Measurements from ENCODE around the gene RNF157. TPM values are rescaled to one million over a fixed set of nuclear protein-coding genes. Genes with fewer than 3 reads are reported as not detected.

RNF157 gene
- polyA plus RNA-seq, 2 of the 4 experiments (the other 2 are of a cell fraction) = 7.2 to 8.5 TPM

DNA sequence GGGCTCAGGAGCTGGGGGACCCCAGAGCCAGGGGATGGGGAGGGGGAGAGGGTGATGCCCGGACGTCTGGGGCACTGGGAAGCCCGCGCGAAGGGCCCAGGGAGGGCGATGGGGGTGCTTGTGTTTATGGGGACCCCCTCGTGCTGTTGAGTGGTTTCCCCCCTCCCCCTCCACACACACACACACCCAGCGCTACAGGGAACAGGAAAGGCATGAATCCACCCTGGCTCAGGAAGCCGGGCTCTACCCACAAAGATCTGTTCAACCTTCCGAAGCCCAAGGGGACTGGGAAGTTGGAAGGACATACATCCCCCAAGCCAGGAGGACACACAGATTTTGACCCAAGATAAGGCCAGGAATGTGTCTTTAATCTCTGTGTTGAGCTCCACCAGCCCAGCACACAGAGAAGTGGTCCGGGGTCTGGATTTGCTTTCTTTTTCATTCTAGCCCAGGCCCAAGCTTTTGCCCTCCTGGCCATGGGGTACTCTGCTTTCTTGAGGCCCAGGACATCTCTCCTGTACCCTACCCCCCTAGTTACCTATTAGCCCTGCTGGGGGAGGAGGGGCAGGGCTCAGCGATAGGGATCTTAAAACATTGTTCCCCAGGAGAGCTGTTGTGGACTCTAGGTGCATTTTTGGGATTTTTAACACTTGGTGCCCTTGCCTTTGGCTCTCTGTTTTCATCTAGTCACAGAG lies 26.1 kb upstream of the RNF157 start:
- no peak for FAIRE-seq
- Histone ChIP-seq H3K4me1 (peaks cover 25% of the 10 kb centered on the region), H3K4me3 (peak overlapping the region; percentile 99), H3K9me3 (no peaks in the 10 kb centered on the region), H3K27ac (peak overlapping the region; percentile 89 to 92), H3K4me2 (peak overlapping the region; percentile 93)
- TF ChIP-seq, protein P1, sequence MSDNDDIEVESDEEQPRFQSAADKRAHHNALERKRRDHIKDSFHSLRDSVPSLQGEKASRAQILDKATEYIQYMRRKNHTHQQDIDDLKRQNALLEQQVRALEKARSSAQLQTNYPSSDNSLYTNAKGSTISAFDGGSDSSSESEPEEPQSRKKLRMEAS (IDR thresholded peaks at IDR 0.05) = no peak
- peak; percentile 51; the same call in 1 of the 2 replicates for TF ChIP-seq GATA3 (IDR thresholded peaks at IDR 0.05; ENCODE audit: borderline replicate concordance)
- ChIA-PET POLR2A (interaction anchor here (1.4 to 1.6 kb wide), 2 partner anchors 14 kb away, joined by 5 to 6 read pairs; no protein-coding TSS in a partner anchor), CTCF (interaction anchor here (0.5 to 19.6 kb wide), 14 partner anchors 9 to 328 kb away, joined by 3 to 755 read pairs (median 4); partner anchors contain the start of gene EXOC7)
- DNase-seq (ENCODE audit: low read depth in 1 of 2, low spot score in 1 of 2) = peak in 1 of 2 experiments; percentile 52
- WGBS (ENCODE audit: missing lambda C conversion rate) = 9% methylated on average over 10 of the region's 12 CpGs
- ATAC-seq = peak in 1 of 2 experiments; percentile 1; a peak in 1 of 6 replicates

DNA sequence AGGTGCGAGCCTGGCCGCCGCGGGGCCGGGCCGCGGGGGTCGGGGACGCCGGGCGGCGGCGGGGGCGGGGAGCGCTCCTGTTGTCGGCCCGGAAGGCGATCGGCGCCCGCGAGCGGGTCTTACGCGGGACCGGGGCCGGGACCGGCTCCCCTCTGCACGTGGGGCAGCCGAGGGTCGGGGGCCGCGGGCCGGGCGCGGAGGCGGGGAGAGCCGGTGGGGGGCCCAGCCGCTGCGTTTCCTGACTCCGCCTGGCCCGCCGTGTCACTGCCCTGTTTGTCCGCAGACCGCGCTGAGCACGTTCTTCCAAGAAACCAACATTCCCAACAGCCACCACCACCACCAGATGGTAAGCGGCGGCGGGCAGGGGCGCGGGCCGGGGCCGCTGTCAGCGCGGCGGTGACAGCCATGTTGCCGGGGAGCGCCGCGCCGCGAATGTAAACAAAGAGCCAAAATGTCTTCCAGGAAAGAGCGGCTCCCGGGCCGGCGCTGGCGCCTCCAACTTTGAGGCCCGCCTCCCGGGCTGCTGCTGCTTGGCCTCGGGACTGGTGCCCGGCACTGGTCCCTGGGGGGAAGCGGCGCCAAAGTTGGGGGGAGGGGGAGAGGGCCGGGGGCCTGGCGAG lies 25.4 kb upstream of the RNF157 start:
- TF ChIP-seq KDM5A (IDR thresholded peaks at IDR 0.05) = 0 out of 2 replicates have a peak, but pooled peaks have one; percentile 33
- no peak for TF ChIP-seq JUN (IDR thresholded peaks at IDR 0.05)
- peak; percentile 74 for TF ChIP-seq RFX5 (IDR thresholded peaks at IDR 0.05)
- TF ChIP-seq PHF8 (IDR thresholded peaks at IDR 0.05; ENCODE audit: borderline replicate concordance, low read depth) = peak; percentile 28
- 0 out of 3 replicates have a peak, but pooled peaks have one; percentile 20 for TF ChIP-seq BCL3 (IDR thresholded peaks at IDR 0.05)
- TF ChIP-seq RAD21 (conservative IDR thresholded peaks at IDR 0.05 in 1 of 2, IDR thresholded peaks at IDR 0.05 in 1 of 2) = 0 out of 5 replicates have a peak, but pooled peaks of 1 of the 2 experiments have one; percentile 11
- TF ChIP-seq, protein P1 (IDR thresholded peaks at IDR 0.05) = peak; percentile 71
- no peak for TF ChIP-seq EHF (CRISPR knock-in tag; IDR thresholded peaks at IDR 0.05)
- H3K4me2 ChIP-seq = peak overlapping the region; percentile 93
- POLR2A ChIA-PET = interaction anchor here (1.0 to 1.6 kb wide), 11 partner anchors 13 to 411 kb away, joined by 3 to 17 read pairs (median 5); partner anchors contain the start of genes ACOX1, PRPSAP1, TEN1 and WBP2
- H3K9me3 ChIP-seq = no peaks in the 10 kb centered on the region
- DNase-seq (ENCODE audit: low read depth in 1 of 2, low spot score in 1 of 2) = peak in 1 of 2 experiments; percentile 53
- peaks cover 25% of the 10 kb centered on the region for H3K4me1 ChIP-seq
- no peak for FAIRE-seq
- CTCF ChIA-PET = interaction anchor here (0.5 to 19.6 kb wide), 10 partner anchors 9 to 329 kb away, joined by 3 to 755 read pairs (median 6); partner anchors contain the start of gene EXOC7
- peak overlapping the region; percentile 89 to 92 for H3K27ac ChIP-seq
- peak; percentile 34 to 57 for ATAC-seq
- H3K4me3 ChIP-seq = peak overlapping the region; percentile 99
- 0% methylated on average over 16 of the region's 76 CpGs for WGBS (ENCODE audit: missing lambda C conversion rate)

- peak within 1 kb of the TSS; percentile 93 for H3K4me2 ChIP-seq
- ATAC-seq (peak; percentile 92 to 98), DNase-seq (ENCODE audit: low read depth in 1 of 2, low spot score in 1 of 2) (peak; percentile 100), FAIRE-seq (peak; percentile 67)
- no peaks in the 10 kb centered on the region for H3K9me3 ChIP-seq
- 2% methylated on average over 40 of the region's 94 CpGs for WGBS (ENCODE audit: missing lambda C conversion rate)
- H3K4me3 ChIP-seq = peak within 1 kb of the TSS; percentile 99
- peaks cover 25% of the 10 kb centered on the region for H3K4me1 ChIP-seq
- POLR2A ChIA-PET = interaction anchor here (0.6 to 1.5 kb wide), 23 partner anchors 9 to 410 kb away, joined by 3 to 17 read pairs (median 4); partner anchors contain the start of genes ACOX1, FBF1, PRPSAP1 and RNF157
- peak within 1 kb of the TSS; percentile 89 to 92 for H3K27ac ChIP-seq
- CTCF ChIA-PET = interaction anchor here (0.6 to 7.8 kb wide), 10 partner anchors 8 to 410 kb away, joined by 3 to 101 read pairs (median 4); partner anchors contain the start of gene RNF157
- TF ChIP-seq NFE2L2 (conservative IDR thresholded peaks at IDR 0.05; ENCODE audit: low read length) = no peak
- TF ChIP-seq, protein P1 (IDR thresholded peaks at IDR 0.05) = peak; percentile 75
- no peak for TF ChIP-seq POLR2AphosphoS2 (conservative IDR thresholded peaks at IDR 0.05; ENCODE audit: low read length)
- no peak for TF ChIP-seq RNF2 (IDR thresholded peaks at IDR 0.05; ENCODE audit: borderline replicate concordance, low read depth)
- peak; percentile 97 for TF ChIP-seq EHF (CRISPR knock-in tag; IDR thresholded peaks at IDR 0.05)
- TF ChIP-seq TFCP2L1 (CRISPR knock-in tag; IDR thresholded peaks at IDR 0.05) = peak; percentile 97
- peak; percentile 9 for TF ChIP-seq CHD2 (IDR thresholded peaks at IDR 0.05; ENCODE audit: low read length, partially characterized antibody)
- TF ChIP-seq ZSCAN20 (CRISPR knock-in tag; IDR thresholded peaks at IDR 0.05) = peak; percentile 93; the same call in 1 of the 2 replicates
- TF ChIP-seq BCL3 (IDR thresholded peaks at IDR 0.05) = peak; percentile 57; the same call in 1 of the 3 replicates
- TF ChIP-seq CBX2 (IDR thresholded peaks at IDR 0.05; ENCODE audit: borderline replicate concordance, low read depth) = no peak
- TF ChIP-seq POLR2A (IDR thresholded peaks at IDR 0.05; ENCODE audit: low read length) = peak; percentile 21; the same call in 1 of the 2 replicates
- no peak for TF ChIP-seq CBX8 (IDR thresholded peaks at IDR 0.05)
- TF ChIP-seq RARB (CRISPR knock-in tag; IDR thresholded peaks at IDR 0.05) = no peak
- TF ChIP-seq FOXS1 (CRISPR knock-in tag; IDR thresholded peaks at IDR 0.05) = peak; percentile 98
- TF ChIP-seq HOXB13 (CRISPR knock-in tag; IDR thresholded peaks at IDR 0.05; ENCODE audit: low read depth) = peak; percentile 97
- no peak for TF ChIP-seq ZNF302 (CRISPR knock-in tag; IDR thresholded peaks at IDR 0.05)
- TF ChIP-seq, protein P2, sequence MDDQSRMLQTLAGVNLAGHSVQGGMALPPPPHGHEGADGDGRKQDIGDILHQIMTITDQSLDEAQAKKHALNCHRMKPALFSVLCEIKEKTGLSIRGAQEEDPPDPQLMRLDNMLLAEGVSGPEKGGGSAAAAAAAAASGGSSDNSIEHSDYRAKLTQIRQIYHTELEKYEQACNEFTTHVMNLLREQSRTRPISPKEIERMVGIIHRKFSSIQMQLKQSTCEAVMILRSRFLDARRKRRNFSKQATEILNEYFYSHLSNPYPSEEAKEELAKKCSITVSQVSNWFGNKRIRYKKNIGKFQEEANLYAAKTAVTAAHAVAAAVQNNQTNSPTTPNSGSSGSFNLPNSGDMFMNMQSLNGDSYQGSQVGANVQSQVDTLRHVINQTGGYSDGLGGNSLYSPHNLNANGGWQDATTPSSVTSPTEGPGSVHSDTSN (IDR thresholded peaks at IDR 0.05) = peak; percentile 85
- TF ChIP-seq MAFK (IDR thresholded peaks at IDR 0.05; ENCODE audit: partially characterized antibody) = no peak
These were observed 24.7 kb upstream of the RNF157 start, which contains the start of gene UBALD2 for GRCh38 chr17:76264755-76265623. UBALD2 (plus strand) TSS chr17:76265348; CDS start chr17:76265506, 158 bp downstream.
